GM23338 (cell line): ENCODE data around the gene PIGV.

ENCODE experiments used
- CREB1 ChIP-seq: fragments of 250-450 bp; sonication (Bioruptor Pico); IDR thresholded peaks from 2 replicates; pipeline ENCODE4 v1.5.0; 2020; ENCODE audit warnings: low read depth, mild to moderate bottlenecking, moderate library complexity
- EZH2 ChIP-seq: fragments of 200-600 bp; sonication (generic); IDR thresholded peaks from one replicate; pipeline ENCODE4 v1.8.0; 2017; ENCODE audit warnings: antibody characterized with exemption, mild to moderate bottlenecking, low read depth; ENCODE audit not compliant: unreplicated experiment
- EZH2phosphoT487 ChIP-seq: fragments of 200-600 bp; sonication (generic); IDR thresholded peaks from one replicate; pipeline ENCODE4 v1.8.1; 2018; ENCODE audit warnings: antibody characterized with exemption; ENCODE audit not compliant: unreplicated experiment
- JUNB ChIP-seq: IDR thresholded peaks from one replicate; pipeline ENCODE4 v1.6.1; 2016; ENCODE audit warnings: antibody characterized with exemption; ENCODE audit not compliant: unreplicated experiment
- POLR2AphosphoS5 ChIP-seq: IDR thresholded peaks from 2 replicates; pipeline ENCODE4 v1.6.1; 2016; ENCODE audit warnings: antibody characterized with exemption, low read depth
- STAT1 ChIP-seq: IDR thresholded peaks from one replicate; pipeline ENCODE4 v1.6.1; 2016; ENCODE audit warnings: antibody characterized with exemption; ENCODE audit not compliant: unreplicated experiment
- ZNF114 ChIP-seq: fragments of 250-450 bp; sonication (Bioruptor Pico); IDR thresholded peaks from 2 replicates; pipeline ENCODE4 v1.5.0; 2020; ENCODE audit warnings: mild to moderate bottlenecking, moderate library complexity
- ZNF331 ChIP-seq: fragments of 250-450 bp; sonication (Bioruptor Pico); IDR thresholded peaks from 2 replicates; pipeline ENCODE4 v1.5.0; 2020; ENCODE audit warnings: low read depth, mild to moderate bottlenecking, moderate library complexity
- TF ChIP-seq, protein P1 (sequence below), 2 experiments: fragments of 200-600 bp in 1 of 2; sonication (generic) in 1 of 2; conservative IDR thresholded peaks; 2 replicates each; pipeline versions ENCODE4 v1.5.1 to v1.6.1; 2016 to 2017; ENCODE audit warnings: antibody characterized with exemption in 2 of 2, low read depth in 2 of 2, mild to moderate bottlenecking in 2 of 2, moderate library complexity in 1 of 2
- TF ChIP-seq, protein P2 (sequence below): IDR thresholded peaks from one replicate; pipeline ENCODE4 v1.6.1; 2018; ENCODE audit warnings: antibody characterized with exemption; ENCODE audit not compliant: unreplicated experiment

DNA sequence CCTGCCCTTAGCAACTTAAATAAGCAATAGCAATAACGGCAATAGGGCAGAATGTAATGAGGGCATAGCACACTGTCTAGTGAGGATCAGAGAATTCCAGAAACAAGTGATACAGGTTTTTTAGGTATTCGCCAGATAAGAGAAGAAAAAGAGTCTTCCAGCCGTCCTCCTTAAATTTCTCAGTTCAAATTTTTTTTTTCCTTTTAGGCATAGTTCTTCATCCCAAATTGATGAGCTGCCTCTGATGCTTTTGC is 1.8 kb downstream of the PIGV start:
- TF ChIP-seq EZH2phosphoT487 = no peak
- no peak for TF ChIP-seq POLR2AphosphoS5
- TF ChIP-seq, protein P1, sequence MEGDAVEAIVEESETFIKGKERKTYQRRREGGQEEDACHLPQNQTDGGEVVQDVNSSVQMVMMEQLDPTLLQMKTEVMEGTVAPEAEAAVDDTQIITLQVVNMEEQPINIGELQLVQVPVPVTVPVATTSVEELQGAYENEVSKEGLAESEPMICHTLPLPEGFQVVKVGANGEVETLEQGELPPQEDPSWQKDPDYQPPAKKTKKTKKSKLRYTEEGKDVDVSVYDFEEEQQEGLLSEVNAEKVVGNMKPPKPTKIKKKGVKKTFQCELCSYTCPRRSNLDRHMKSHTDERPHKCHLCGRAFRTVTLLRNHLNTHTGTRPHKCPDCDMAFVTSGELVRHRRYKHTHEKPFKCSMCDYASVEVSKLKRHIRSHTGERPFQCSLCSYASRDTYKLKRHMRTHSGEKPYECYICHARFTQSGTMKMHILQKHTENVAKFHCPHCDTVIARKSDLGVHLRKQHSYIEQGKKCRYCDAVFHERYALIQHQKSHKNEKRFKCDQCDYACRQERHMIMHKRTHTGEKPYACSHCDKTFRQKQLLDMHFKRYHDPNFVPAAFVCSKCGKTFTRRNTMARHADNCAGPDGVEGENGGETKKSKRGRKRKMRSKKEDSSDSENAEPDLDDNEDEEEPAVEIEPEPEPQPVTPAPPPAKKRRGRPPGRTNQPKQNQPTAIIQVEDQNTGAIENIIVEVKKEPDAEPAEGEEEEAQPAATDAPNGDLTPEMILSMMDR (conservative IDR thresholded peaks at IDR 0.05; ENCODE audit: low read depth in 2 of 2) = no peak
- TF ChIP-seq EZH2 = no peak
- no peak for TF ChIP-seq ZNF114 (CRISPR knock-in tag)
- no peak for TF ChIP-seq STAT1
- TF ChIP-seq JUNB = no peak
- TF ChIP-seq, protein P2, sequence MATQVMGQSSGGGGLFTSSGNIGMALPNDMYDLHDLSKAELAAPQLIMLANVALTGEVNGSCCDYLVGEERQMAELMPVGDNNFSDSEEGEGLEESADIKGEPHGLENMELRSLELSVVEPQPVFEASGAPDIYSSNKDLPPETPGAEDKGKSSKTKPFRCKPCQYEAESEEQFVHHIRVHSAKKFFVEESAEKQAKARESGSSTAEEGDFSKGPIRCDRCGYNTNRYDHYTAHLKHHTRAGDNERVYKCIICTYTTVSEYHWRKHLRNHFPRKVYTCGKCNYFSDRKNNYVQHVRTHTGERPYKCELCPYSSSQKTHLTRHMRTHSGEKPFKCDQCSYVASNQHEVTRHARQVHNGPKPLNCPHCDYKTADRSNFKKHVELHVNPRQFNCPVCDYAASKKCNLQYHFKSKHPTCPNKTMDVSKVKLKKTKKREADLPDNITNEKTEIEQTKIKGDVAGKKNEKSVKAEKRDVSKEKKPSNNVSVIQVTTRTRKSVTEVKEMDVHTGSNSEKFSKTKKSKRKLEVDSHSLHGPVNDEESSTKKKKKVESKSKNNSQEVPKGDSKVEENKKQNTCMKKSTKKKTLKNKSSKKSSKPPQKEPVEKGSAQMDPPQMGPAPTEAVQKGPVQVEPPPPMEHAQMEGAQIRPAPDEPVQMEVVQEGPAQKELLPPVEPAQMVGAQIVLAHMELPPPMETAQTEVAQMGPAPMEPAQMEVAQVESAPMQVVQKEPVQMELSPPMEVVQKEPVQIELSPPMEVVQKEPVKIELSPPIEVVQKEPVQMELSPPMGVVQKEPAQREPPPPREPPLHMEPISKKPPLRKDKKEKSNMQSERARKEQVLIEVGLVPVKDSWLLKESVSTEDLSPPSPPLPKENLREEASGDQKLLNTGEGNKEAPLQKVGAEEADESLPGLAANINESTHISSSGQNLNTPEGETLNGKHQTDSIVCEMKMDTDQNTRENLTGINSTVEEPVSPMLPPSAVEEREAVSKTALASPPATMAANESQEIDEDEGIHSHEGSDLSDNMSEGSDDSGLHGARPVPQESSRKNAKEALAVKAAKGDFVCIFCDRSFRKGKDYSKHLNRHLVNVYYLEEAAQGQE = no peak
- no peak for TF ChIP-seq CREB1
- TF ChIP-seq ZNF331 (CRISPR knock-in tag) = no peak
